NCI-H446 treated with DMSO at 0.1 percent for 48 hours (cell line): Measurements from ENCODE around the gene ZFP92.
"Not testable (repeated sequence)": the region's sequence is repeated elsewhere in the genome, so short reads cannot be mapped to it uniquely, and the experiment has no call there.

ENCODE experiments used
- DNase-seq: peaks from one replicate; lab custom pipeline; 2025; lab: John Stamatoyannopoulos, UW

The ZFP92 gene

DNA sequence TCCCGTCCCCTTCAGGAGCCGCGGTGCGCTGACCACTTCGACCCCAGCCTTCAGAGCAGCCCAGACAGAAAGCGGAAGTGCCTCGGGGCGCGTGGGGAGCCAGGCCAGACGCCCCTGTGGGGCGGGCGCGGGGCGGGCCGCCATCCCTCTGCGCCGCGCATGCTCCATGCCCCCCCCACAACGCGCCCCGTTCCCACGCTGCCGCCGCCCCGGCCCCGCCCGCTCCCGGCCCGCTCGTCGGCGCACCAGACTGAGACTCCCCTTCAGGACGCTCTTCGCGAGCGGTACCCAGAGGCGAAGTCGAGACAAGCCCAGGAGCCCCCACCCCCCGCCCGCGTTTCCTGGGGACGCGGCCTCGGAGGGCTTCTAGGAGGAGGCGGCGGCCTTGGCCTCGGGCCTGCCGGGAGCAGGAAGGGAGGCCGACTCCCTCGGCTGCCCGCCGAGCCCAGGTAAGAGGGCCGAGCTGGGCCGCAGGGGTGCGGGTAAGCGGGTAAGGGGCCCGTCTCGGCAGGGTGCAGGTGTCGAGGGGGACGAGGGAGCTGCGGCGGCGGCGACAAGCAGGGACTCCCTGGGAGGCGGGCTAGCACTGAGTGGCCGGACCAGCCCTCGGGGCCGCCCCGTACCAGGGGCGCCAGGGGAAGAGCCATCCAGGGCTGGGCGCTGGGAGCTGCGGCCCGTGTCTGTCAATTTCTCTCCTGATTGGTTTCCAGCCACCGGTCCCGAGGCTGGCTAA lies at the start of gene ZFP92:
Gene ZFP92 (plus strand): TSS at position 218 of the 733 bp plus-strand sequence. CDS start 6,851 bp downstream, outside the sequence.
- DNase-seq, result no peak

GRCh38 chrX:153361781-153362397 lies 49.4 kb upstream of the ZFP92 start:
- DNase-seq, result no peak

- DNase-seq, result no peak
Measured at GRCh38 chrX:153365670-153366069, 45.6 kb upstream of the ZFP92 start.

DNA sequence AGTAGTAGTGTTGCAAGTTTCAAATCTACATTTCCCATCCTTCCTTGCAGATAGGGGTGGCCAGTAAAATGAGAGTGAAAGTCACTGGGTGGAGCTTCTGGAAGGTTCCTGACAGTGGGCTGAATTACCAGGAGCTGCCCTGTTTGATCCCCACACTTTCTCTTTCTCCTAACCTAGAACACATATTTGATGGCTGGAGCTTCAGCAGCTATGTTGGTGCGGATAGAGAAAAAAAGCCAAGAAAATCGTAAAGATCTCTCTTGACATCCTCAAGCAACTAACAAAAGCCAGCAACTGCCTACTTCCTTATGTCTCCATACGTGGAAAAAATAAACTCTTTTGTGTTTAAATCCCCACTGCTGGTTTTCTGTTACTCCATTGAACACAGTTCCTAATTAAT lies 45.2 kb upstream of the ZFP92 start:
- no peak for DNase-seq

DNA sequence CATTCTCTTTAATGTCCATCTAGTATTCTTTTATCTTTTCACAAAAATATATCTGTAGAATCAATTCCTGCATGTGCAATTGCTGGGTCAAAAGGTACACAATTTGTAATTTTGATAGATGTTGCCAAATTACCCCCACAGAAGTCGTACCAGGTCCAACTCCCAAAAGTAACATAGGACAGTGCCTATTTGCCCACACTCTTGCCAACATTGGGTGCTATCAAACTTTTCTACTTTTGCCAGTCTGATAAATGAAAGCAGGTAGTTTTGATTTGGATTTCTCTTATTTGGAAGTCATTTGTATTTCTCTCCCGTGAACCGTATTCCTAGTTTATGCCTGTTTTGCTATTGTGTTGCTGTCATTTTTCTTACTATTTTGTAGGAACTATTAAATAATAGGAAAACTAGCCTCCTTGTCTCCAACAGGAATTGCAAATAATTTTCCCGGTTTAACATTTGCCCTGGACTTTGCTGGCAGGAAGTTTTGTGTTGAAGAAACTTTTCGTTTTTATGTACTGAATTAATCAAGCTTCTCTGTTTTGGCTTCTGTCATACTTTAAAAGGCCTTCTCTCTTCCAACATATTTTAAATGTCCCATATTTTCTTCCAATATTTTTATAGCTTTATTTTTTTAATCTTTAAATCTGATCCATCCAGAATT lies 44.3 kb upstream of the ZFP92 start:
- DNase-seq, result no peak

DNA sequence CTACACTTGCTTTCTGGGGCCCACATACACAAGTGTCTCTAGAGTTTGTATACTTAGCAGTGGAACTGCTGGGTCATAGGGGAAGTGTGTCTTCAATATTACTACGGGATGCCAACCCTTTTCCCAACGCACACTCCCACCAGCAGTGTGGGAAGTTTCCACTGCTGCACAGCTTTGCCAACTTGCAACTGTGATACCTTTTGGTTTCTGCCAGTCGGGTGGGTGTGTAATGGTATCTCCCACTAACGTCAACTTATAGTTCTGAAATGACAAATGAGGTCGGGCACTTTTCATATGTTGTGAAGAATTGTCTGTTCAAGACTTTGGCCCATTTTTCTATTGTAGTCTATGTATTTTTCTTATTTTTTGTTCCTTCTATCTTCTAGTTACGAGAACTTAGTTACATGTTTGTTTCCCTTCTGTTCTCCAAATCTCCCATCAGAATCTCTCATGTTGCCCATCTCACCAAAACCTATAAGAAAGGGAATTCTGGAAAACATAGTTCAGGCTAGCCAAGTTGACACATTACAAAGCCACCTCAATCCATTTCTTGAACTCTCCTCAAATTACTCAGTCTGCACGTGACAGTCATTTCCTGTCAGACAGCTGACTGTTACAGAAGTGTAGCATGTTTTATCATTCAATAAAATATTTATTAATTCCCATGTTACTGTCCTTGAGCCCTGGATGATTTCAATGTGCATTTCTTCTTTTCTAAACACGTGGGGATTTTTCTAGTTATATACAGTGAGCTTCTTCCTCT lies 40.8 kb upstream of the ZFP92 start:
- no peak for DNase-seq

- DNase-seq, result no peak
Measured at GRCh38 chrX:153371256-153371655, 40.0 kb upstream of the ZFP92 start.

DNA sequence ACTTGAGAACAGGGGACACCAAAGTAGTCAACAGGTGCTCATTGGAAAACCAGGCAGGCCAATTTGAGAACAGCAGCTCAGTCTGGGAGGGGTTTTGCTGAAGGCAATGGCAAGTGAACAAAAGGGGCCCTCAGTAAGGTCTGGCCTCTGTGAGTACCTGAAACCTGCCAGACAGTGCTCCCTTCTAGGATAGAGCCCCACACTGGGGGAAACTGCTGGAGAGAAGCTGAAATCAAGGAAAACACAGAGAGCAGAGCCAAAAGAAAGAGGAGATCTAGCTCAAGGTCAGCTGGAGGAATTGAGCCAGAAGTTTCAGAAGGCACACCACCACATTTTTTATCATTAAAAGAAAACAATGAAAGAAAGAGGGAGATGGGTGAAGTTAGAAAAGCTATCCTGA lies 38.3 kb upstream of the ZFP92 start:
- no peak for DNase-seq

DNA sequence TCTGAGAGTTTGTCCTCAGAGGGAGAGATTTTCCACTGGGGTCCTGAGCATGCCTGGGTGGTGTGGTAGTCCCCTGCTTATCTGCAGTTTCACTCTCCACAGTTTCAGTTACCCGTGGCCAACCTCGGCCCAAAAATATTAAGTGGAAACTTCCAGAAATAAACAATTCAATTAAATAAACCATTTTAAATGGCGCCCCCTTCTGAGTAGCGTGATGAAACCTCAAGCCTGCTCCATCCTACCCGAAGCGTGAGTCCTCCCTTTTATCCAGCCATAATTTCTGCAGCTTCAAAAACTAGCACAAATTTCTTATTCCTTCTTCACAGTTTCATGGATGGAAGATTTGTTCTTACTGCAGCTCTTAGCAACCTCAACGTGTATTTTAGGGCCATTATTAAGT lies 36.8 kb upstream of the ZFP92 start:
- DNase-seq, result no peak

- DNase-seq, result no peak
Measured at GRCh38 chrX:153375571-153375970, 35.7 kb upstream of the ZFP92 start.

- DNase-seq, result no peak
Measured at GRCh38 chrX:153377727-153378126, 33.5 kb upstream of the ZFP92 start.

DNA sequence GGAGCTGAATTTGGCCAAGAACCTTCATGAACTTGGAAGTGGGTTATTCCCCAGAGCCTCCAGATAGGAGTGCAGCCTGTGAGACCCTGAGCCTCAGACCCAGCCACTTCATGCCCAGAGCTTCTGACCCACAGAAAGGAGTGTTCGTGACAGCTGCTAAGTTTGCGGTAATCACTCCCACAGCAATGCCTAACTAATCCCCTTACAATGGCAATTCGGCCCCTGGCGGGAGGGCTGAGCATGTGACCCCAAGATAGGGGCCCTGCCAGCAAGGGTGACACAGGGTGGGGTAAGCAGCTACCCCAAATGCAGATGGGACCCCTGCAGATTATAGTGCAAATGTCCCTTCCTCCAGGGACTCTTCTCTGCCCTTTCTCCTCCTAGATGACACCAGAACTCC lies 32.7 kb upstream of the ZFP92 start:
- no peak for DNase-seq

- no peak for DNase-seq
Measured at GRCh38 chrX:153379508-153379907, 31.8 kb upstream of the ZFP92 start.

GRCh38 chrX:153379971-153380581 lies 31.2 kb upstream of the ZFP92 start:
- no peak for DNase-seq

GRCh38 chrX:153380691-153381090 lies 30.6 kb upstream of the ZFP92 start:
- DNase-seq, result no peak

DNA sequence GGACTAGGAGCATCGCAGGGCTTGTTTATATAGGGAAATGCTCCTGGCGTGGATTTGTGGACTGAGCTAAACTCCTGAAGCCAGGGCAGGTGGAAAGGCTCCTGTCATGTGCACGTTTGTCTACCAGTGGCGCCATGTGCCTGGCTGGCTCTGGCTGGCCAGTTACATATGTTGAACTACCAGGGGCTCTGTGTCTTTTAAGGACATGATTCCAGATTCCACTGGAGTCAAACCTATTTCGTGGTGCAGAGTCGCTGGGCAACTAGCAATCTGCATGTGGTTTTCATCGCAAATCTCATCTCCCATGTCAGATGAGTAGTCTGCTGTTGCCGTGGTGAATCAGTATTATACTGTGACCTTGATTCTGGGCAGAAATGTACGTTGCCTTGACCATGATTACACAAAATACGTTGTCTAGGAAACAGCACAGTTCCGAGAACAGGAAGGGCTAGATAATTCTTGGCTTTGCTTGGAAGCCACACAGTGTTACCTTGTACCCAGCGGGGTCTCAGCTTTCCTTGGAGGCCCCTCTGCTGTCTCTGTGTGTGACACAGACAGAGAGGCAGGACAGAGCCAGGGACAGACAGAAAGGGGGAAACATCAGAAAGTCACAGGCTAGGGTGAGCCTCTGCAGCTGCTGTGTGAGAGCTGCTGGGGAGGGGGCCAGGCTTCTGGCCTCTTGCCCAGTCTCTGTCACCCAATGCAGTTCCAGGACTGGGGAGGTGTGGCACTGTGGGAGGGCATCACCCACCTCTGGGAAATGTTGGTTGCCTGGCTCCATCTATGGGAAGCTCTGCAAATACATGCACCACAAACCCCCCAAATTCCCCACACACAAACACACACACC lies 29.4 kb upstream of the ZFP92 start:
- DNase-seq, result no peak

DNA sequence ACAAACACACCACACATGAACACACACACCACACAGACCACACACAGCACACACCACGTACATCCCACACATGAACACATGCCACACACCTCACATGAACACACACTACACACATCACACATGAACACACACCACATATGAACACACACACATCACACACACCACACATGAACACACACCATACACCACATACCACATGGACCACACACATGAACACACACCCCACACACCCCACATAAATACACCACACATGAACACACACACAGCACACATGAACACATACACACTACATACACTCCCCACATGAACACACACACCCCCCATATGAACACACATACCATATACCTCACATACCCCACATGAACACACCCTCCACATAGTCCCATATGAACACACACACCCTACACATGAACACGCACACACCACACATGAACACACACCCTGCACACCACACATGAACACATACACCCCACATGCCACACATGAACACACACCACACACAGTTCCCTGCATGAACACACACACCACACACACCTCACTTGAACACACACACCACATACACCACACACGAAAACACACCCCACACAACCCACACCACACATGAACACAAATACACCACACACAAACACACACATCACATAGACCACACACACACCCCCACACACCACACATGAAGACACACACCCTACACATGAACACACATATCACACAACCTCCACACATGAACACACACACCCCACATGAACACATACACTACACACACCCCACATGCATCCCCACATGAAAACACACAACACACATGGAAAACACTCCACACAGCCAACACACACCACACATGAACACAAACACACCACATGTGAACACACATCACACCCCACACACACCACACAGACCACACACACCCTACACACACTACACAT lies 28.4 kb upstream of the ZFP92 start:
- no peak for DNase-seq

GRCh38 chrX:153384390-153384789 lies 26.9 kb upstream of the ZFP92 start:
- no peak for DNase-seq

GRCh38 chrX:153384973-153385372 lies 26.3 kb upstream of the ZFP92 start:
- not testable (repeated sequence) for DNase-seq

- DNase-seq, result no peak
Measured at GRCh38 chrX:153386097-153386496, 25.2 kb upstream of the ZFP92 start.
